Neutrophil (primary cell): Measurements from ENCODE around the gene HESX1.

Source experiments
- H3K27ac ChIP-seq: fragments of 200-600 bp; sonication (generic); 2 replicates; pipeline ENCODE4 v1.5.1; 2016; ENCODE audit warnings: mild to moderate bottlenecking, moderate library complexity
- H3K27me3 ChIP-seq: fragments of 200-600 bp; sonication (generic); 2 replicates; pipeline ENCODE4 v1.6.0; 2016; ENCODE audit warnings: mild to moderate bottlenecking
- H3K36me3 ChIP-seq: fragments of 200-600 bp; sonication (generic); 2 replicates; pipeline ENCODE4 v1.5.1; 2017
- H3K4me1 ChIP-seq, 2 experiments: fragments of 200-600 bp in 1 of 2; sonication (generic) in 1 of 2; 1 replicate in 1 of 2; 2 replicates in 1 of 2; pipeline versions ENCODE4 v1.5.1 to v1.6.1; 2013 to 2016; ENCODE audit warnings: low read depth in 1 of 2, low read length in 1 of 2, mild to moderate bottlenecking in 1 of 2, moderate library complexity in 1 of 2; ENCODE audit not compliant: control insufficient read depth in 1 of 2, insufficient read depth in 1 of 2
- H3K4me3 ChIP-seq, 2 experiments: fragments of 200-600 bp in 1 of 2; sonication (generic) in 1 of 2; 1 replicate in 1 of 2; 2 replicates in 1 of 2; pipeline ENCODE4 v1.5.1; 2013 to 2016; ENCODE audit warnings: low read depth in 1 of 2, low read length in 1 of 2, mild to moderate bottlenecking in 1 of 2, moderate library complexity in 1 of 2
- H3K9me3 ChIP-seq: fragments of 200-600 bp; sonication (generic); 2 replicates; pipeline ENCODE4 v1.5.1; 2016
- TF ChIP-seq, protein P1 (sequence below): fragments of 200-600 bp; sonication (generic); IDR thresholded peaks from 2 replicates; pipeline ENCODE4 v1.5.1; 2016; ENCODE audit warnings: antibody characterized with exemption

HESX1 gene

DNA sequence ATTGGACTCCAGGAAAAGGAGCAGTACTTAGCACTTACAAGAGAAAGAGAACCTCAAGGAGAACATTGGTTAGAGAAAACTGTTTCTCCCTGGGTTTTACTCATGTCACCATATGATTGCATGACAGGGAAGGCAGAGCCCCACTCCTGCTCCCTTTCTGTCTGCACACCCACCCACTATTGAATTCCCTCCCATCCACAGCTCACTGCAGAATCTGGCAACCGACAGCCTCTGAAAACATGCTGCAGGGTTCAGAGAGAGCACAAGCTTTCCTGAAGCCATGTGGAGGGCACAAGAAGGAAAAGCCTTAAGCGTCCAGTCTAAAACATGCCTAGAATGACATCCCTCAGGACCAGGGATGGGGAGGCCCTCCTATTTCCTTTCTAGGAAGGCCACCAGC lies 31.6 kb downstream of the HESX1 start:
- no peak overlapping the region for H3K4me3 ChIP-seq
- H3K9me3 ChIP-seq = no peaks in the 10 kb centered on the region
- no peak overlapping the region for H3K27ac ChIP-seq
- peaks cover 19 to 23% of the 10 kb centered on the region in 2 experiments for H3K4me1 ChIP-seq
- peaks cover 67% of the 10 kb centered on the region for H3K27me3 ChIP-seq
- TF ChIP-seq, protein P1, sequence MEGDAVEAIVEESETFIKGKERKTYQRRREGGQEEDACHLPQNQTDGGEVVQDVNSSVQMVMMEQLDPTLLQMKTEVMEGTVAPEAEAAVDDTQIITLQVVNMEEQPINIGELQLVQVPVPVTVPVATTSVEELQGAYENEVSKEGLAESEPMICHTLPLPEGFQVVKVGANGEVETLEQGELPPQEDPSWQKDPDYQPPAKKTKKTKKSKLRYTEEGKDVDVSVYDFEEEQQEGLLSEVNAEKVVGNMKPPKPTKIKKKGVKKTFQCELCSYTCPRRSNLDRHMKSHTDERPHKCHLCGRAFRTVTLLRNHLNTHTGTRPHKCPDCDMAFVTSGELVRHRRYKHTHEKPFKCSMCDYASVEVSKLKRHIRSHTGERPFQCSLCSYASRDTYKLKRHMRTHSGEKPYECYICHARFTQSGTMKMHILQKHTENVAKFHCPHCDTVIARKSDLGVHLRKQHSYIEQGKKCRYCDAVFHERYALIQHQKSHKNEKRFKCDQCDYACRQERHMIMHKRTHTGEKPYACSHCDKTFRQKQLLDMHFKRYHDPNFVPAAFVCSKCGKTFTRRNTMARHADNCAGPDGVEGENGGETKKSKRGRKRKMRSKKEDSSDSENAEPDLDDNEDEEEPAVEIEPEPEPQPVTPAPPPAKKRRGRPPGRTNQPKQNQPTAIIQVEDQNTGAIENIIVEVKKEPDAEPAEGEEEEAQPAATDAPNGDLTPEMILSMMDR = no peak
- no peaks in the 10 kb centered on the region for H3K36me3 ChIP-seq

DNA sequence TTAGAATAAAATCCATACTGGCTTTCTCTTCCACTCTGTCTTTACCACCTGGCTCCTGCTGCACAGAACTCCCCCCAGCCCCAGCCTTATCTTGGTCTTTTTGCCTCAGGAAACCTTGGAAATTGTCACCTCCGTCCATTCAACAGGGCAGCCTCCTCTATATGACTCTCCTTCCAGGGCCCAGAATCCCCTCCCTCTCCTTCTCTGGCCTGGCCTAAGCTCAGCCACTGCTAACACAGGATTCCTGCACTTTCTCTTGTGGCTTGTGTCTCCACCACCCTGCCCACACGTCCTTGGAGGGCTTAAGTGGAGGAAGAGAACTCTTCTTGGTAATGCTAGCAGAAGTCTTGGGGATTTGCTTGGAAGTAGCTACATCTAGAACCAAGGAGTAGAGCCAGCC lies 33.1 kb downstream of the HESX1 start:
- no peaks in the 10 kb centered on the region for H3K9me3 ChIP-seq
- TF ChIP-seq, protein P1 = no peak
- H3K4me1 ChIP-seq = peaks cover 19 to 23% of the 10 kb centered on the region in 2 experiments
- no peak overlapping the region for H3K4me3 ChIP-seq
- H3K27me3 ChIP-seq = peaks cover 82% of the 10 kb centered on the region
- H3K27ac ChIP-seq = no peak overlapping the region
- no peaks in the 10 kb centered on the region for H3K36me3 ChIP-seq

DNA sequence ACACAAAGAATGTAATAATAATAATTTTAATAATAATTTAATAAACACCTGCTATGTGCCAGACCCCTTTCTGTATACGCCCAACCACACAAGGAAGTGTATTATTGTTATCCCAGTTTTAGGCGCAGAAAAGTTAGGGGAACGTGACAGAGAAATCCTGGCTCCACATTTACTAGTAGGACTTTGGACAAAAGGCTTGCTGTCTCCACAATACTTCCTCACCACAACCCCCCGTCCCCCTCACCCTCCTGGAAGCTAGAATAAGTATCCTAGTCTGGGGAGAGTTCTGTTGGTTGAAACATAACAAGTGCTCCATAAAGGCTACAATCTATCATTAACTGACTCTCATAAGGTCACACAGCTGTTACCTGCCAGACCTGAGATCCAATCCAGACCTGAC lies 34.1 kb downstream of the HESX1 start:
- no peaks in the 10 kb centered on the region for H3K36me3 ChIP-seq
- no peak overlapping the region for H3K27ac ChIP-seq
- TF ChIP-seq, protein P1 = no peak
- H3K27me3 ChIP-seq = peaks cover 92% of the 10 kb centered on the region
- no peak overlapping the region for H3K4me3 ChIP-seq
- H3K9me3 ChIP-seq = no peaks in the 10 kb centered on the region
- H3K4me1 ChIP-seq = peaks cover 19 to 23% of the 10 kb centered on the region in 2 experiments

DNA sequence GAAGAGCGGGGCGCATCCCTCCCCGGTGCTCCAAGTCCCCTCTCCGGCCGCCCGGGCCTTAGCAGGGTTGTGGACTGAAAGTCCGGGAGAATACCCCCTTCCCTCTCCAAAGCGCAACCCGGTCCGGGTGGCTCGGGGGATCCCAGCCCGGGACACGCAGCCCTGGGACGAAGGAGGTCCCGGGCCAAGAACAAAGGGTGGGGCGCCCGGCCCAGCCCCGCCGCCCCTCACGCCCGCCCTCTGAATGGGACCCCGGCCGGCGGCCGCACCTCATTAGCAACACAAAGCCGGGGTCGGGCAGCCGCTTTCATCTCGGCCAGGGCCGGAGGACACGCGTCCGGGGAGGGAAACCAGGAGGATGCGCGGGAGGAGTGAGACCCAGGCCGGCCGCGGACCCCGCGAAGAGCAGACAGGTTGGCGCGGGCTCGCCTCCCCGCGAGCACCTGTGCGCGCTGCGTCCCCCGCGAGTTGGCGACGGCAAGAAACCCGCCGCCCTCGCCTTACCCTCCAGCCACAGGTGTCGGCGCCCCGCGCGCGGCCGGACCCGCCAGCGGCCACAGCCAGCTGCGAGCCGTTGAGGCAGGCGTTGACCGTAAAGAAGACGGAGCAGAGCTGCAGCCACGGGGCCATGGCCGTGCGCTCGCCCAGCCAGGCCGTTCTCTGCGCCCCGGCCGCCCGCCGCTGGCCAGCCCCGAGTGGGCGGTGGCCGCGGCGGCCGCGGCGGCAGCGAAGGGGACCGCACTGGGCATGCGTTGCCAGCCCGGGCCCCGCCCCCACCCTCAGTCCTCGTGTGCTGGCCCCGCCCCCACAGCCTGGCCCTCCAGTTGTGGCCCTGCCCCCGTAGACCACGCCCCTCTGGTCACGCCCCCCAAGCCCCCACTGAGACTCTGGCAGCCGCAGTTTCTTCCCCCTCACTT lies 34.9 kb downstream of the HESX1 start, which contains the start of gene IL17RD:
Gene IL17RD, minus strand, starts transcription at position 697 of the 917 bp plus-strand sequence. Its CDS starts 67 bp downstream, at position 630.
- TF ChIP-seq, protein P1 = no peak
- no peaks in the 10 kb centered on the region for H3K9me3 ChIP-seq
- H3K27me3 ChIP-seq = peaks cover 99% of the 10 kb centered on the region
- no peaks in the 10 kb centered on the region for H3K36me3 ChIP-seq
- no peak within 1 kb of the TSS for H3K27ac ChIP-seq
- H3K4me1 ChIP-seq = peaks cover 14 to 18% of the 10 kb centered on the region in 2 experiments
- H3K4me3 ChIP-seq = peak within 1 kb of the TSS; percentile 62 to 71

DNA sequence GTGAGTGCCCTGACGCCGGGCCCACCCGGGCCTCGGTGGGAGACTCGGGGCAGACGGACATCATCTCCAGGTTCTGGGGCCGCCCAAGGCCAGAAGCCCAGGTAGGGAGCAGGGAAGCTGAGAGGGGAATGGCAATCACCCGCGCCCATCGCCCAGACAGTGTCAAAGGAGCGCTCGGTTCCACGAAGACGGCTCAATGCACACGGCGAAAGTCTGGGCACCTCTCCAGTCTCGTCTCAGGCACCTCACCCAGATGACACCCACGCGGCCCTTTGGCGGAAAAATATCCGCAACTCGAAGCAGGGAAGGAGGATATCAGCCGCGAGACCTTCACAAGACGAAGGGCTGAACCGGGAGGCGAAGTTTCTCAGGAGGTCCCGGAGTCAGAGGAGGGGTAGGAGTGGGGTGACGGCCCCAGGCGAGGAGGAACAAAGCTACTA lies 35.5 kb downstream of the HESX1 start:
- H3K9me3 ChIP-seq = no peaks in the 10 kb centered on the region
- no peak overlapping the region for H3K27ac ChIP-seq
- TF ChIP-seq, protein P1 = no peak
- no peaks in the 10 kb centered on the region for H3K36me3 ChIP-seq
- peaks cover 12 to 18% of the 10 kb centered on the region in 2 experiments for H3K4me1 ChIP-seq
- peak overlapping the region; percentile 62 to 71 for H3K4me3 ChIP-seq
- peaks cover 100% of the 10 kb centered on the region for H3K27me3 ChIP-seq
